SHP77 treated with DMSO at 0.1 percent for 48 hours (cell line): Measurements from ENCODE around the gene AMIGO1.

ENCODE experiments used
- DNase-seq: peaks from one replicate; lab custom pipeline; 2025; lab: John Stamatoyannopoulos, UW

AMIGO1 gene

DNA sequence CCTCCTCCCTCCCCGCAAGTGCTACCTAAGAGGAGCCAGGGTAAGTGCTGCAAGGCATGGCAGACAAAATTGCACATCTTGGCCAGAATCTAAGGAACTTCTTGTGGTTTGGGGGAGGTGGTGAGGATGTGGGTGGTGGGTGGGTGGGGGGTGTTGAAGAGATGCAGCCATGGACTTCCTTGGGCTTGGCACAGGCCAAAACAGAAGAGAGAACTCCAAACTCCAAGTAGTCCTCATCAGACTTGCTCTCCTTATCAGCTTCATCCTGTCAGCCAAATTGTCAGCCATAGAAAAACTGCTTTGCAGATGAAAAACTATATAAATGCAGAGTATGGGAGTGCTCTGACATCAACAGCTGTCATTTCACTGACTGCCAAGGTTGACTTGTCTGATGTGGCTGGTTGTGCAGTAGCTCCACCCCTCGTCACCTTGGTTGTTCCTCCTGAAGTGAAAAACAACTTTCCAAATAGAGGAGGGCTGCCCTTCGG, 7.1 kb downstream of the AMIGO1 start:
- no peak for DNase-seq

DNA sequence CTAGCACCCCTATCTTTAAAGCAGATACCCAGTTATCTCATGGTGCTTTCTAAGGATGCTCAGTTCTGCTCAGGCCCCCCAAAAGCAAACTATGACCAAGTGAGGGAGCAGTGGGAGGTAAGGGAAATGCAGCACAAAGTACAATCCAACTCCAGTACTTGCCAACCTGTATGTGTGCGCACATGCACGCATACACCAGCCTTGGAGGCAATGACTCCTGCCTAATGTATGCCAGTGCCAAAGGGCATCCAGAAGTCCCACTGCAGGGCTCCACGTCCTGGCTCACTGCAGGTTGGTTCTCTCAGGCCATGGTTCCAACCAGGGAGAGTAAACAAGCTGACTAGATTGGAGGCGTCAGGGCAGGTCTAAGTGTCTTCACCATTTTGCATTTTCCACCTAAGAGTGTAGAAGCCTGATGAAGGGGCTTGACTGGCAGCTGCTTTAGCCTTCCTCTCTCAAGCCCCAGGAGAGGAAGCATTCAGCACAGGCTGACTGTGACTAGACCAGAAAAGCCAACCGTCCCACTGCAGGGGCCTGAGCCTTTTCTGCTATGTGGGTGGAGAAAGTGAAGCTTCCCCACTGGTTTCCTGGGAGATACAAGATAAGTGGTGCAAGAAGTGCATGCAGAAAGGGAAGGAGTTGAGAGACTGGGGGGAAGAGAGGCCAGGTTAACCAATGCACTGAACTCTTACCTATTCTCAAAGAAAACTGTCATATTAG, 7.7 kb downstream of the AMIGO1 start:
- no peak for DNase-seq

DNA sequence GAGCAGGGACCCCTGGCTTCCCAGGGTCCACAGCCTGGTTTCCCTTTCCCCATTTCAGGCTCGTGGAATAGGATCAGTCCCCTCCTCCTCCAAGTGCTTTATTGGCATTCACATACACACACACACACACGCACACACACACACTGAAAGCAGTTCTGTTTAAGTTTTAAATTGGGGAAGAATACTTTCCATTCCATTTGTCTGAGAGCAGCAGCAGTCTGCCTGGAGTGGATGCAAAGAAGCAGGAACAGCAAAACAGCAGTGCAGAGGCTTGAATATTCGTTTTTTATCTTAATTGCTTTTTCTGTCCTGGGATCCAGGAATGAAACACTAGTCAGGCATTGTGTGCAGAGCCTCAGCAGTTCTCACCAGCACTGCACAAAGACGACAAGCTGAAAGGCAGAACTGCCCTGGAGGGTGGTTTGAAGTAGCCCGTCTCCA, 8.6 kb downstream of the AMIGO1 start:
- DNase-seq = no peak

GRCh38 chr1:109499661-109500536, 9.6 kb downstream of the AMIGO1 start:
- DNase-seq = no peak

DNA sequence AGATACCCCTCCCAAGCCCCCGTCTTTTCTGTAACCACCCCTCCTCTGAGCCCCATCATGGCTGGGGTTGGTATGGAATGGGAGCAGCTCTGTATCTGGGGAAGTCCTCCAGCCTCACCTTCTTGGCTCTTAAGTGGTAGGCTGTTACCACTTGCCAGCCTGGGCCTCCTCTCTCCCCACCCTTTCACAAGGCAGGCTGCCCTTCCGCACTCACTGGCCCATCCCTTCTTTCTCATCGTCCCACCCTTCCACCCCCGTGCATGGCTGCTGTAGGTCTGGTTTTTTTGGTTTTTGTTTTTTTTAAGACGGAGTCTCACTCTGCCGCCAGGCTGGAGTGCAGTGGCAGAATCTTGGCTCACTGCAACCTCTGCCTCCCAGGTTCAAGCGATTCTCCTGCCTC, 10.4 kb downstream of the AMIGO1 start:
- DNase-seq = no peak

- DNase-seq = peak; percentile 83
Observed at GRCh38 chr1:109498161-109498801, 11.2 kb downstream of the AMIGO1 start.

DNA sequence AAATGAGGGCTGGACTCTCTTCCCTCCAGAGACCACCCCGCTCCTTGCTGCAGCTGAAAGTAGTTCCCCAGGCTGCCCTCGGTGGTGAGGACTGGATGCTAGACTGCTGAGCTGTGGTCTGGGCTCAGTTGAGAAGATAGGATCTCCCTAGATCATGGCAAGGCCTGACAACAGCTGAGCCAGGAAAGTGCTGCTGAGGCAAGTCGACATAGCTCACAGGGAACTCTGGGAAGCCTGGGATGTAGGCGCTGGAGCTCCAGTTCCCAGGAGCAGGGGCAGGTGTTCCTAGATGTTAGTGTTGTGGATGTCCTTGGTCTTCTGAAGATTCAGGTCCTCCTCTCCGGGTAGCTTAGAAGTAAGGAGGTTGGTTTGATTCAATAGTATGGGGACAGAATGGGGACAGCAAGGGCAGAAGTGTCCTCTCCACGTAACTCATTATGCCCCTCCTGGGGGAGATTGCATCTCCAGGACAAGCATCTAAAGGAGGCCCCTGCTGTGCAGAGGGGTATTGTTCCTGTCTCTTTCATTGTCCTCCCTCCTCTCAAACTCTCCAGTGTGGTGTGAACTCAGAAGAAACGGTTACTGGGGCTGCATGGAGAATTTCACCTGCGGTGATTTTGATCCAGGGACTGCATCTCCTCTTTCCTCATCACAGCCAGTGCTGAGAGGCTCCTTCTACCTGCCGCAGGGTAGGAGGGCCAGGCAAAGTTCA, 11.9 kb downstream of the AMIGO1 start:
- no peak for DNase-seq

DNA sequence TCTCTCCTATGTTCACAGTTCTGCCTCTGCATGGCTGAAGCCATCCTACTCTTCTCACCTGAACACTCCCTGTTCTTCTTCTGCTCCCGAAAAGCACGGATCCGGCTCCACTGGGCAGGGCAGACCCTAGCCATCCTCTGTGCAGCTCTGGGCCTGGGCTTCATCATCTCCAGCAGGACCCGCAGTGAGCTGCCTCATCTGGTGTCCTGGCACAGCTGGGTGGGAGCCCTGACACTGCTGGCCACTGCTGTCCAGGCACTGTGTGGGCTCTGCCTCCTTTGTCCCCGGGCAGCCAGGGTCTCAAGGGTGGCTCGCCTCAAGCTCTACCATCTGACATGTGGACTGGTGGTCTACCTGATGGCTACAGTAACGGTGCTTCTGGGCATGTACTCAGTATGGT, 13.8 kb downstream of the AMIGO1 start:
- no peak for DNase-seq

GRCh38 chr1:109493805-109494539, 15.6 kb downstream of the AMIGO1 start, which contains the start of gene CYB561D1:
Gene CYB561D1 (plus strand): TSS chr1:109494094. CDS start chr1:109494140, 46 bp downstream.
- DNase-seq = peak; percentile 65

DNA sequence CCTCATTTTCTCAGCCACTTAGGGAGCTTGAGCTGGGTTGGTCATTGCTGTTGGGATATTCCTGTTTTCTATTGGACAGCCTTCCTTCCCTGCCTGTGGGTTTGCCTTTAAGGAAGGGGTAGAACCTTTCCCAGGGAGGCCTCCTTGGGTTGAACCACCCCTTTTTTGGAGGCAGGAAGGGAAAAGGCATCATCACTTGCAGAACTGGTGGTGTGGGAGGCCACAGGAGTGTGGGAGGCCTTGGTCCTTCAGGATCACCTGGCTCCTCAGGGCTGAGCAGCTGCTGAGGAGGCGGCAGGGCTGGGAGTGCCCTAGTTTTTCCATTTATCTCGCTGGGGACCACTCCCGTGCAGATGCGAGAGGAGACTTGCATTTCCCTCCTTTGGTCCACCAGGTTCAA, 16.3 kb downstream of the AMIGO1 start:
- DNase-seq = no peak

DNA sequence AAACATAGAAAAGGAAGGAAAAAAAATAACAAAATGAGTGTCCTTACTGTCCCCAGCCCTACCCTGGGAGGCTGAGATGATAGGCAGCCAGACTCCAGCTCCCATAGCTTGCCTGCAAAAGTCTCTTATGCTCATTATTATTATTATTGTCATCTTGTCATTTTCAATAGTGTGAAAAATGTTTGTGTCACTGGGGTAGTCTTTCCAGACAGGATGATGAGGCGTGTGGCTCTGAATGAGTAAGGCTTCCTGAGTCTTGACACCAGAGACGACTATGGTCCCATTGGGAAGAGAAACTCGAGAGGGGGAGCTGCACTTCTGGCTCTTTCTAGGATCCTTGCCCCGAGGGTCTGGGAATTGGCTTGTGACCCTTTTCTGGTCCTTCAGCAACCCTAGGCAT, 16.7 kb downstream of the AMIGO1 start:
- DNase-seq = no peak

DNA sequence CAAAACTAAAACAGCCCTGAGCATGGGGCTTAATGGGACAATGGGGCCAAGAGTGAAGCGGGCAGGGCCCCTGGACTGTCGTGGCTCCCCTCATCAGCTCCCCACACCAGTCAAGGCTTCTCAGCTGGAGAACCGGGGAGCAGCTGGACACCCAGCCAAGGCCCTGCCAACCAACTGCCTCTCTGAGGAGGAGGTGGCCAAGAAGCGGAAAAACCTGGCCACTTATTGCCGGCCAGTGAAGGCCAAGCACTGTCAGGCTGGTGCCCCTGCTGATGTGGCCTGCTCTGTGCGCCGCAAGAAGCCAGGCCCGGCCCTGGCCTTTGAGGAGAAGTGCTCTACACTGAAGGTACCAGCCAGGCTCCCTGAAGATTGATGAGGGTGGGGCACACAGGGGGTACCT, 18.2 kb downstream of the AMIGO1 start:
- DNase-seq = no peak

- no peak for DNase-seq
Observed at GRCh38 chr1:109490934-109491302, 18.6 kb downstream of the AMIGO1 start.

GRCh38 chr1:109490029-109490933, 19.2 kb downstream of the AMIGO1 start:
- peak; percentile 8 for DNase-seq

- no peak for DNase-seq
Observed at GRCh38 chr1:109488696-109489095, 20.8 kb downstream of the AMIGO1 start.

DNA sequence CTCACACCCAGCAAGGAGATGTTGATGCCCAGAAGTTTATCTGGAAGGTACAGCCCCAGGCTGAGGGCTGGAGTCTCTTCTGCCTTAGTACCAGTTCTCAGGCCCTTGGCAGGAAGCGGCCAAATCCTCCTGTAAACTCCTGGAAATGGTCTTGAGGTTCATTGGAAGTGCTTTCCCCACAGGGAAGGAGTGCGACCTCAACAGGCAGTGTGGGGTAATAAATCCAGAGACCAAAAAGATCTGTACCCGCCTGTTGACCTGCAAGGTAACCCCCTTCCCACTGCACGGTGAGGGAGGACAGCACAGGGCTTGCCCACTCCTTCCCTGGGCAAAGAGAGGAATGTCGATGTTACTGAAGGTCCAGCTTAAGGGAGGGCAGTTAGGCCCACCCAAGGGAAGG, 21.3 kb downstream of the AMIGO1 start:
- DNase-seq = no peak

- DNase-seq = no peak
Observed at GRCh38 chr1:109487261-109487660, 22.3 kb downstream of the AMIGO1 start.

- DNase-seq = no peak
Observed at GRCh38 chr1:109485001-109485400, 24.5 kb downstream of the AMIGO1 start.

DNA sequence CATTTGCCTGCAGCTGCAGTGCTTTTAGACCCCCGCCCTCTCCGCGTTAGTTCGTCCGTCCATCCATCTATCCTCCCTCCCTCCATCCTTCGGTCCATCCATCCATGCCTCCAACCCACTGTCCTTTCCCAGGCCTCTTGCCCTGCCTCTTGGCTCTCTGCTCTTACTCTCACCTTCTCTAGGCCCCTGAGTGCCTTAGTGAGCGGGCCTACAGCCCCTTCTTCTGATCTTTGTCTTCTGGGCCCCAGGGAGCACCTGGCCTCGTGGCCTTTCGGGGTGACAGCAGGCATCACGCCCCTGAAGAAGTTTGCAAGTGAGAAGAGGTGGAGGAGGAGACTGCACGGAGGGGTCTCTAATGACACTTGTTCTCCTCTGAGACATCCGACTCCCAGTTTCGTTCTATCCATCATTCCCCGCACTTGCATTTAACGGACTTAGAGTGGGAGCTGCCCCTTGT, 25.0 kb downstream of the AMIGO1 start:
- DNase-seq = no peak
